ENCODE measurements around the gene NOP9.

Gene NOP9

DNA sequence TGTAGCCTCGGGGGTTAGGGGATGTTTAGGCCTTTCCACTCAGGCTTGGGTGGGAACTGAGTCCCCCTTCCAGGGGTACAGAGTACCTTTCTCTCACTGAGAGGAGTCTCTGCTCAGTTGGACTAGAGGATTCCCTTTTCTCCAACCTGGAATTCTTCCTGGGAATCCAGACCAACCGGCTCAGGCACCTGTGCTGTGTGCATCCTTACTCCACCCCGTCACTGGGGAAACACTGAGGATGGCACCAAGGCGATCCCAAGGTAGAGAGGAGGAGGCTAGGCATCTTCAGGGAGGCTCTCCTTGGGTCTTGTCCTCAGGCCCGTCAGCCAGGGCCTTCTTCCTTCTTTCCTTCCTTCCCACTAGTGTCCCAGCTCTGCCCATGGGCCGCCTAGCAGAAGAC, 35.8 kb upstream of the NOP9 start:
- DNase-seq, result no peak

DNA sequence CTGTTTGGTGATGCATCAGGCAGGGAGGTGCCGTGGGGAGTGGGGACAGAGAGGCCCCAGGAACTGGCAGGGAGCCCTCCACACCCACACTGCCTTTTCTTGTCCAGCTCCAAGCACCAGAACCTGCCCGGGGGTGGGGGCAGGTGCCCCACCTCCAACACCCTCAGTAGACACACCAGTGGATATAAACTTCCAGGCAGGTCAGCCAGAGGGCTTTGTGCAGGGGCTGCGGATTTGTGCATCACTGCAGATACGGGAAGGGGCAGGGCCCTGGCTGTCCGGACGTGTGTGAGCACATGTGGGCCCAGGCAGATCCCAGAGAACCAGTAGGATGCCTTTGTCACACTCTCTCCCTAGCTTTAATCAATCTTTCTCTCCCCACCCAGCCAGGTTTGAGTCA, 35.4 kb upstream of the NOP9 start:
- no peak for DNase-seq

DNA sequence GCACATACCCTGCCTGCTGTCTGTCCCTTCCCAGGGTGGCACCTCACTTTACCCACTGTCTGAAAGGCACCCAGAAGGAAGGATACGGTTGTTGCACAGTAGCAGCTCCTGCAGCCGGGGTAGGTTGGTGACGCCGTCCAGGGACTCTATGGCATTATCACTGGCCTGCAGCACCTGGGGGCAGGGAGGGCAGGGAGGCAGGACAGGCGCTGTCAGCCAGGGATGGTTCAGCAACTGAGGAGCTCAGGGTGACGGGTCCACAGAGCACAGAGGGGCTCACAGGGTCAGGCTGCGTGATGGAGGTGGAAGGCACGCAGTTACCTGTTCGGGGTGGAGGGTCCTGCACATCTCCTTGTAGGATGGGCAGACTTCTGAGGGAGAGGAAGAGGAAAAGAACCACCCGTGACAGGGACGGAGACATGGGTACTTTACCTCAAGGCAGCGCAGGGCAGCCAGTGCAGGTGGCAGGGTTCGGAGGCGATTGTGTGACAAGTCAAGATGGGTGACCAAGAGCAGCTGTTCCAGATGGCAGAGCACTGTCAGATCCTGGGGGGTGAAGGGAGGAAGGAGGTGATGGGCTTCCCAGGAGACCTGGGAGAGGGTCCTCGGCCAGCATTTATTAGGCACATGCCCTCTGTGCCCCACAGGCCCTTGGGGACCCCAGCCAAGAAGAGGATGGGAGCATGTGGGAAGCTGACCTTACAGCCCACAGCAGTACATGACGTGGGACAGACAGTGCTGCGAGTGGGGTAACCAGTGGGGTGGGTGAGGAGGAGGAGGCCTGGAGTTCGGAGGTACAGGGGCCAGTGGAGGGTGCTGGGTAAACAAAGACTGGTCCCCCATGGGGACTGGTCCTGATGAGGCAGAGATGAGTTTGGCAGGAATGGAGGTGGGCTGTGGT, 33.1 kb upstream of the NOP9 start:
- no peak for DNase-seq

- no peak for DNase-seq
Observed at GRCh38 chr14:24267516-24267915, 32.1 kb upstream of the NOP9 start.

GRCh38 chr14:24268225-24268624, 31.4 kb upstream of the NOP9 start:
- DNase-seq, result no peak

GRCh38 chr14:24269368-24269767, 30.3 kb upstream of the NOP9 start:
- no peak for DNase-seq

DNA sequence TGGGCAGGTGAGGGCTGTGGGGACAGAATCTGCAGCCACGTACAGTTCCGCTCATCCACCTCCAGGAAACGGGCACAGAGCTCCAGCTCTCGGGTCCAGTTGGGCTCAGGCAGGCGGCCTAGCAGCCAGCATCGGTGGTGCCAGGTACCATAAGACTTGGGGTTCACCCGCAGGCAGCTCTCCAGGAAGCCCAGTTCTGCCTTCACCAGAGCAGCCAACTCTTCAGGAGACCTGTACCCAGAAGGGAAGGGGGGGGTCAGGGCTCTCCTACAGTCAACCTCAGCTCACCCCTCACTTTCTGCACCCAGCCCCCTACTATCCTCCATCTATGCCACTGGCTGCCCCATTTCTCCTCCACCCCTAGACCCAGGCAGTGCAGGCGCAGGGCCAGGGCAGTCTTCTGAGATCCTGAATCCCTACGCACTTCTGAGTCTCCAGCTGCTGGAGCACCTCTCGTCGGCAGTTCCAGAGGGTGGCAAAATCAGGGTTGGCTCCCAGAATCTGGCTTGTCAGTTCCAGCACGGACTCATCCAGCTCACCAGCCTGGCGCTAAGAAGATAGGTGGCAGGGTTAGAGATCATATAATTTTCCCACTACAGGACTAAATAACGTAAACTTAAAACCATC, 29.6 kb upstream of the NOP9 start:
- DNase-seq, result no peak

- DNase-seq, result no peak
Observed at GRCh38 chr14:24270537-24271133, 29.0 kb upstream of the NOP9 start.

GRCh38 chr14:24271134-24271833, 28.4 kb upstream of the NOP9 start, which contains the start of gene RABGGTA:
RABGGTA (minus strand) TSS chr14:24271597; CDS start chr14:24271115, 482 bp downstream.
- DNase-seq, result peak; percentile 88

- DNase-seq, result no peak
Observed at GRCh38 chr14:24271834-24272263, 27.8 kb upstream of the NOP9 start.

DNA sequence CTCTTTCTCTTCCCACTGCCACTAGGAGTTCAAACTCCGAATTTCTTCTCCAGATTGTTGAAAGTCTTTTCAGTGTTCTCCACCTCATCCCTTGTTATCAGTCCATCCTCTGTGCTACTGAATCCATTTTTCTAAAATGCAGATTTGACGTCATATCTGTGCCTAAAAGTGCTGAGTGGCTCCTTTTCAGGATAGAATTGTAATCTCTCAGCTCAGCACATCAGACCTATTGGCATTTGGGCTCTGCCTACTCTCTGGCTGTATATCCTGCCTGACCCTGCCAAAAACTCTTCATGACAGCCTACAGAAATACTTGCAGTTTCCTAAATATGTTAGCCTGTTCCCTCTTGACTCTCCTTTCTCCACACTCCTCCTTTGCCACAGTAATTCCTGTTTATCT, 27.2 kb upstream of the NOP9 start:
- no peak for DNase-seq

GRCh38 chr14:24273422-24273998, 26.1 kb upstream of the NOP9 start:
- no peak for DNase-seq

GRCh38 chr14:24274101-24274543, 25.5 kb upstream of the NOP9 start:
- DNase-seq, result no peak

GRCh38 chr14:24277071-24277470, 22.6 kb upstream of the NOP9 start:
- DNase-seq, result no peak

GRCh38 chr14:24277606-24278321, 21.9 kb upstream of the NOP9 start:
- no peak for DNase-seq

DNA sequence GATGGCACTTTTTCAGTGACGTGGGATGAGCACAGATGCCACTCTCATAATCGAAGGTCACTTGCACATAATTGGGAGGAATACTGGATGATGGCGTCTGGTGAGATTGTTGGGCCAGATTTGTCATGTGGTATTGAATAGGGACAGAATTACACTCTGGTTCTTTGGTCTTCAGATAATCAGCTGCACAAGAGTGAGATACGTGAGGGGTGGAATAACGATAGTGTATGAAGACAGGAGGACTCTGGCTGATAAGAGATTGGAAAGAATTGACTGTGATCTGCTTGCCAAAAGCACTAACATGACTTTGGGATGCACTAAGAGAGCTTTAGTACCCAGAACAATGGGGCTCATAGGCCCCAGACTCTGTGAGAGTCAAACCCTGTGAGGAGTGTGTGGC, 21.2 kb upstream of the NOP9 start:
- DNase-seq, result no peak

DNA sequence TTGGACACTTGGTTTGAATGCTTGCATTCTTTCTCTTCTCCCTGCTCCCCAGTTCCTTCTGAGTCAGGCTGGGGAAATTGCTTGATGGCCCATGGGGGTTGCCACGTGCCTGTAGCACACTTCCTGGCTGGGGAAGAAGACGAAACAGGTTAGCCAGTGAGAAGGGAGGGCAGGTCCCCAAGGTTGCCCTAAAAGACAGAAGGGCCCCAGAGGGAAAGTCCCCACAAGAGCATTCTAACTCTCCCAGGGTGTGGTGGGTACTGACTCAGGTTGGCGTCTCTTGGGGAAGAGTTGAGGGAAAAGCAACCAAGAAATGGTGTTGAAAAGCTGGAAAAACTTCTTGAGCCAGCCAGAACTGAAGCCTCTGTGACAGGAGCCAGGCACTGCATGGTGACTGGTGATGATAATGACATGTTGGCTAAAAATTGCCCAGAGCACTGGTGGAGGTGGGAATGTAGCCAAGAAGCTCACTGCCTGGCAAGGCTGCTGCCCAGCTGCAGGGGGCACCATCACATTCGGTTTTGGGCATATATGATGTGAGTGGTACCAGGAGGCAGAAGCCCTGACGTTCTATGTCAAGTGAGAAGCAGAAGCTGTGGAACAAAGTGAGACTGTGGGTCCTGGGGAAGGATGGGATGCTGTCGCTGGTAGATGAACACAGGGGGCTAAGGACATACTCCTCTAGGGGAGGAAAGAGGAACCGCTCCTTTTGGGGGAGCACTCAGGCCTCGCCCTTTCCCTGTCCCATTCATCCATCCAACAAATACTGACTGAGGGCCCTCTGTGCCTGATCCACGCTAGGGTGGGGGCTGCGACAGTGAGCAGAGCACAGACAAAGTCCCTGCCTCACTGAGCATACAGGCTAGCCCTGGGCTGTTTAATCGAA, 20.1 kb upstream of the NOP9 start:
- DNase-seq, result no peak

GRCh38 chr14:24280797-24281460, 18.7 kb upstream of the NOP9 start:
- DNase-seq, result no peak

DNA sequence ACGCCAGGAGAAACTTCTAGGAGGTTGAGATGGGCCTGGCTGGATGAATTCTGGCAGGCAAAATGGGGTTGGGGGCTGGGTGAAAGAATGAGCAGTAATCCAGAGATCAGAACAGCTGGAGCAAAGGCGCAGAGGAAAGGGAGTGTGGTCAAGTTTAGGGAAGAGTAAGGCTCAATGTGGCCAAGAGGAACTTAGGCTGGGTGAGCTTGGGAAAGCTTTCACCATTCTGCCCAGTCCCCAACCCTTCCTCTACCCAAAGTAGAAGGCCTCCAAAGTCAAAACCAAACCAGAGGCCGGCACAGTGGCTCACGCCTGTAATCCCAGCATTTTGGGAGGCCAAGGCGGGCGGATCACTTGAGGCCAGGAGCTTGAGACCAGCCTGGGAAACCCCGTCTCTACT, 18.0 kb upstream of the NOP9 start:
- DNase-seq, result no peak

DNA sequence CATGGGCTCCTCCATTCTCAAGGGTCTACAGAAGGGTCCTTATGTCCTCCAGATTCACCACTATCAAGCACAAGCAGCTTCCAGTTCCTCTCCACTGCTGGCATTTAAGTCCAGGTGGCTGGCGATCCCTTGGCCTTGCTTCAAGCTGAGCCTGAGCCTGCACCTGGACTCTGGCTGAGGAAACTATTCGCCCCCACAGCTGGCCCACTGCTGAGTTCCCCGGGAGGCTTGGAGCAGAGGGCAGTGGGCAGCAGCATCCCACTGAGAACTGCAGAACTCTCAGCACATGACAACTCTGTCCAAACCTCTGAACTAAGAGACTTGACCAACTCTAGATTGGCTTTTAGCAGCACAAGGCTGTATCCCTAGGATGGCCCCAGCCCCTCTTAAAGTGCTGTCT, 16.9 kb upstream of the NOP9 start:
- DNase-seq, result no peak
